NCI-H524 (cell line): ENCODE data around the gene ERGIC1.

ENCODE experiments used
- DNase-seq, 2 experiments: peaks; one replicate each; lab custom pipeline; 2025; lab: John Stamatoyannopoulos, UW

The ERGIC1 gene

GRCh38 chr5:172949426-172949825 is 115.4 kb downstream of the ERGIC1 start:
- DNase-seq = no peak

GRCh38 chr5:172950176-172950965 is 116.3 kb downstream of the ERGIC1 start:
- DNase-seq = no peak

GRCh38 chr5:172951371-172952033 is 117.5 kb downstream of the ERGIC1 start:
- DNase-seq = no peak

- DNase-seq = no peak
These were observed 118.0 kb downstream of the ERGIC1 start for GRCh38 chr5:172952034-172952511.

- no peak for DNase-seq
These were observed 120.0 kb downstream of the ERGIC1 start for GRCh38 chr5:172953776-172954675.

GRCh38 chr5:172954751-172955159 is 120.7 kb downstream of the ERGIC1 start:
- DNase-seq = no peak

- no peak for DNase-seq
These were observed 122.2 kb downstream of the ERGIC1 start for GRCh38 chr5:172956228-172956627.

- no peak for DNase-seq
These were observed 122.9 kb downstream of the ERGIC1 start for GRCh38 chr5:172956936-172957335.

GRCh38 chr5:172957458-172957857 is 123.4 kb downstream of the ERGIC1 start:
- no peak for DNase-seq

- peak; percentile 23 to 53 for DNase-seq
These were observed 124.4 kb downstream of the ERGIC1 start for GRCh38 chr5:172958331-172959046.

- DNase-seq = no peak
These were observed 126.1 kb downstream of the ERGIC1 start for GRCh38 chr5:172959824-172960799.

- no peak for DNase-seq
These were observed 135.9 kb downstream of the ERGIC1 start for GRCh38 chr5:172969921-172970320.

GRCh38 chr5:172971482-172971881 is 137.4 kb downstream of the ERGIC1 start:
- no peak for DNase-seq

- DNase-seq = no peak
These were observed 138.5 kb downstream of the ERGIC1 start for GRCh38 chr5:172972552-172972951.

GRCh38 chr5:172973127-172973916 is 139.3 kb downstream of the ERGIC1 start:
- no peak for DNase-seq

GRCh38 chr5:172973931-172974330 is 139.9 kb downstream of the ERGIC1 start:
- no peak for DNase-seq

- DNase-seq = no peak
These were observed 141.2 kb downstream of the ERGIC1 start for GRCh38 chr5:172975289-172975688.

GRCh38 chr5:172979778-172980177 is 145.7 kb downstream of the ERGIC1 start:
- DNase-seq = no peak

- no peak for DNase-seq
These were observed 147.9 kb downstream of the ERGIC1 start for GRCh38 chr5:172981931-172982330.
